WERI-Rb-1 (cell line): ENCODE data around the gene ATP8B3.

ENCODE experiments used
- DNase-seq: peaks from one replicate; pipeline ENCODE4 v3.0.0-alpha.2; 2020
- H3K27ac ChIP-seq: fragments of 250-450 bp; sonication (Bioruptor Pico); 2 replicates; pipeline ENCODE4 v1.5.1; 2020; ENCODE audit warnings: mild to moderate bottlenecking, moderate library complexity
- H3K27me3 ChIP-seq: fragments of 250-450 bp; sonication (Bioruptor Pico); 2 replicates; pipeline ENCODE4 v1.5.1; 2021; ENCODE audit warnings: mild to moderate bottlenecking, low read depth, moderate library complexity; ENCODE audit not compliant: insufficient read depth, severe bottlenecking
- H3K36me3 ChIP-seq: fragments of 250-450 bp; sonication (Bioruptor Pico); 2 replicates; pipeline ENCODE4 v1.5.1; 2020; ENCODE audit warnings: mild to moderate bottlenecking, moderate library complexity
- H3K4me3 ChIP-seq: 2 replicates; pipeline ENCODE4 v1.5.1; 2011; ENCODE audit warnings: low read depth, mild to moderate bottlenecking, control low read depth, low read length
- H3K9me3 ChIP-seq: fragments of 250-450 bp; sonication (Bioruptor Pico); 2 replicates; pipeline ENCODE4 v1.5.1; 2021; ENCODE audit warnings: mild to moderate bottlenecking, moderate library complexity; ENCODE audit not compliant: severe bottlenecking
- TF ChIP-seq, protein P1 (sequence below): IDR thresholded peaks from 2 replicates; pipeline ENCODE4 v1.5.1; 2011; ENCODE audit warnings: low read depth, mild to moderate bottlenecking, control low read depth, inconsistent platforms, low read length

ATP8B3 gene

DNA sequence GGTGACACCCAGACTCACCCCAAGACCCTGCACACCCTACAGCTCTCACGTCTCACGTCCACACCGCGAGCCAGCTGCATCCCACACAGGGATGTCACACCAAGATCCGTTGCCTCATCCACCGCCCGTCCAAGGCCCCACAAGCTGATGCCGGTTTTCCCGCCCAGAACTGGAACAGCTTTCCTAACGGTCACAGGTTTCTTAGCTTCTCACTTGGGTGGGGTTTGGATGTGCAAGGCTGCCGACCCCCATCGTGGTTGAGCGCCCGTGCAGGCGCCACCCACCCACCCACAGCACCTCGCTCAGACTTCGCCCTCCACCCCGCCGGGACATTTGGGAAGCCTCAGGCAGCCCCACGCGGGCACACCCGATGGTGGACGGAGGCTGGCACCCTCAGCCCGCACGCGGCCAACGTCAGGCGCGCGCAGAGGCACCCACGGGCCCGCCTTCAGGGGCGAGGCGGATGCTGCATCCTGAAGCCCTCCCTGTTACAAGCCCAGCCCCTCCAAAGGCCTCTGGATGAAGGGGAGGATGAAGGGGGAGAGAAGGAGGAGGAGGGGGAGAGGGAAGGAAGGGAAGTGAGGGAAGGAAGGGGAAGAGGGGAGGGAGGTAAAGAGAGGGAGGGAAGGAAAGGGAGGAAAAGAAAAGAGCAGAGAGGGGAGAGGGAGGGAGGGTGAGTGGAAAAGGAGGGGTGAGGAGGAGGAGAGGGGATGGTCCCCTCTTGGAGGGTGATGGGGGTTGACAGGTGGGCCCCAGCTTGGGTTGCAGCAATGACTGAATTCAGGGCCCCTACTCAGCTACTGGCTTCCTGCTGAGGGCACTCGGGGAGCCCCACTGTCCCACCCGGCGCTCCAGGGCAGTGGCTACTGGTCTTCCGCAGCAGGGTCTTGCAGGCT lies 45.9 kb downstream of the ATP8B3 start:
- no peaks in the 10 kb centered on the region for H3K36me3 ChIP-seq
- H3K27ac ChIP-seq, result no peak overlapping the region
- no peak overlapping the region for H3K4me3 ChIP-seq
- no peak for DNase-seq
- peaks cover 13% of the 10 kb centered on the region for H3K9me3 ChIP-seq
- TF ChIP-seq, protein P1, sequence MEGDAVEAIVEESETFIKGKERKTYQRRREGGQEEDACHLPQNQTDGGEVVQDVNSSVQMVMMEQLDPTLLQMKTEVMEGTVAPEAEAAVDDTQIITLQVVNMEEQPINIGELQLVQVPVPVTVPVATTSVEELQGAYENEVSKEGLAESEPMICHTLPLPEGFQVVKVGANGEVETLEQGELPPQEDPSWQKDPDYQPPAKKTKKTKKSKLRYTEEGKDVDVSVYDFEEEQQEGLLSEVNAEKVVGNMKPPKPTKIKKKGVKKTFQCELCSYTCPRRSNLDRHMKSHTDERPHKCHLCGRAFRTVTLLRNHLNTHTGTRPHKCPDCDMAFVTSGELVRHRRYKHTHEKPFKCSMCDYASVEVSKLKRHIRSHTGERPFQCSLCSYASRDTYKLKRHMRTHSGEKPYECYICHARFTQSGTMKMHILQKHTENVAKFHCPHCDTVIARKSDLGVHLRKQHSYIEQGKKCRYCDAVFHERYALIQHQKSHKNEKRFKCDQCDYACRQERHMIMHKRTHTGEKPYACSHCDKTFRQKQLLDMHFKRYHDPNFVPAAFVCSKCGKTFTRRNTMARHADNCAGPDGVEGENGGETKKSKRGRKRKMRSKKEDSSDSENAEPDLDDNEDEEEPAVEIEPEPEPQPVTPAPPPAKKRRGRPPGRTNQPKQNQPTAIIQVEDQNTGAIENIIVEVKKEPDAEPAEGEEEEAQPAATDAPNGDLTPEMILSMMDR, result no peak
- peaks cover 89% of the 10 kb centered on the region for H3K27me3 ChIP-seq

DNA sequence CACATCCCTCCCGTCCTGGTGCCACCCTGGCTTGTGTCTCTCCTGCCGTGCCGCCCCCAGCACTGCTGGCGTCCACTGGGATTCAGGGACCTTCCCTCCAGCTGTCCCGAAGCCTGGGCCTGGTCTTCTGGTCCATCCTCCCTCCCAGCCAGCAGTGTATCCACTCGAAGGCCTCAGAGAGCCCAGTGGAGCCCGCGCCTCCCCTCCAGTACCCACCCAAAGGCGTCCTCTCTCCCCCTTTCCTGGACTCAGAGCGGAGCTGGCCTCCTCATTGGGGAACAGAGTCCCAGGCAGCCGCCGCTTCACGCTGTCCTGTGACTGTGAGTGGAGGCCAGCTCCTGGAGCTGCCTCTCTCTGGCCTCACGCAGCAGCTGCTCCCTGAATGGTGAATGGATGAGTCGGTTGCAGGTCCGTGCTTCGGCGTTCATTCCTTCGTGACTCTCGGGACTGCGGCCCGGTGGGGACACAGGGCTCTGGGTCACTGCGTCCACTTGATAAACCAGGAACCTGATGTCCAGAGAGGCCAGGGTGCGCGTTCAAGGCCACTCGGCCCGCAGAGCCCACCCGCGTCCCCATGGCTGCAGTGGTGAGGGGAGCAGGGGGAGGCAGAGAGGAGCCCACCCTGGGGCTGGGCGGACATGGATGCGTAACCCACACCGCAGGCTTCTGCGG lies 46.7 kb downstream of the ATP8B3 start:
- peaks cover 91% of the 10 kb centered on the region for H3K27me3 ChIP-seq

DNA sequence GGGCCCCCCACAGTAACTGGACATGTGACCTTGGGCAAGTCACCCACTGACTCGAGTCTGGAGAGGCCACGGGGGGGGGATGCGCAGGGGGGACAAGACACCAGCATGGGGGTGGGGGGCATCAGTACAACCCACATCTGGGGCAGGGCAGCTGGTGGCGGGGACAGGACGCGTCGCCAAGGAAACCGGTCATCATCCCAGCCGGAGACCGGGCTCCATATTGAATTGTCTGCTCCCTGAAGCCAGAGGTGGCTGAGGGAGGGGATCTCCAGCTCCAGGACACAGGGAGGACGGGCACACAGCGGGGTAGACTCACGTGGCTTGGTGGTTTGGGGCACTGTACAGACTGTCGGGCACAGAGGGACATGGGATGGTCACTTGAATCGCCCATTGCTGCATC lies 47.3 kb downstream of the ATP8B3 start:
- Histone ChIP-seq H3K4me3 (no peak overlapping the region), H3K36me3 (no peaks in the 10 kb centered on the region), H3K27me3 (peaks cover 91% of the 10 kb centered on the region), H3K9me3 (no peaks in the 10 kb centered on the region), H3K27ac (no peak overlapping the region)
- TF ChIP-seq, protein P1, result no peak
- no peak for DNase-seq

More for the DNA sequence above, 46.7 kb downstream of the ATP8B3 start:
- DNase-seq, result no peak
- Histone ChIP-seq H3K9me3 (peaks cover 6% of the 10 kb centered on the region), H3K36me3 (no peaks in the 10 kb centered on the region), H3K27ac (no peak overlapping the region), H3K4me3 (no peak overlapping the region)
- TF ChIP-seq, protein P1, result no peak

DNA sequence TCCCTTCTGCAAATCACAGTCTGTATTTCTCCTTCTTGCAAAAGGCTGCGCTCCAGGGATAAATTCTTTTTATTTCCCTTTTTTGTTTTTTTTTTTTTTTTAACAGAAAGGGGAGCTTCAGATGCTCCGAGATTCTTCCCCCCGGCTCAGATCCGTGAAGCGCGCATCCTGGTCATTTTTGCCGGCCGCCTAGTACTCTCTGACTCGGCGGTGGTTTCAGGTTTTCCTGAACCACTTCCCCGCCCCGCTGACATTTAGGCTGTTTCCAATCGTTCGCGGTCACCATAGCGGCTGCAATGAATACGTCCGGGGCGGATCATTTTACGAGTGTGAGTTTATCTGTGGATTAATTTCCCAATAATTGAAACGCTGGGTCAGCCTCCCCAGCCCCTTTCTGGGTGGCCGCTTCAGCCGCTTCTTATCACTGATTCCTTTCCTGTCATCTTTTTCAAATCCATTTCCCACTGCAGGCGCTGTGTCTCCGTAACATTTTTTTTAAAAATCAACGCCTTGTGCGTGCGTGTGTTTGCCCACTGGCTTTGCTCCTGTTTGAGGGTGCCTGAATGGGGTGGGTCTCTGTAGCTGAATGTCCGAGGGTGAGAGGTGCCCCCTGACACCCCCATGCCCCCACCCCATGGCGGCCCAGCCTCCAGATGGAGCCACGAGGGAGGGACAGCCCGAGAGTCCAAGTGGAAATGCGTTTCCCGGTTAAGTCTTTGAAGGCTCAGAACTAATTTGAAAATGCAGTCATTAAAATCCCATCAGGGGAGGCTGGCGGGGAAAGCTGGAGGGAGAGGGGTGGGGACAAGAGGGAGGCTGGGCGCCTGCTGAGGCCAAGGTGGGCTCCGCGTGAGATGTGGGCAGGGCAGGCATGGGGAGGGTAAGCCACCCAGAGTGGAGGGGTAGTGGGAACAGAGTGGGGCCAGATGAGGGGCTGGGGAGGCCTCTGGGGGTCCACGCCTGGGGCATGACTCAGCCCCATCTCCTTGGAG lies 48.1 kb downstream of the ATP8B3 start:
- H3K36me3 ChIP-seq, result no peaks in the 10 kb centered on the region
- TF ChIP-seq, protein P1, result no peak
- H3K4me3 ChIP-seq, result no peak overlapping the region
- DNase-seq, result no peak
- H3K27ac ChIP-seq, result no peak overlapping the region
- peaks cover 92% of the 10 kb centered on the region for H3K27me3 ChIP-seq
- H3K9me3 ChIP-seq, result no peaks in the 10 kb centered on the region

DNA sequence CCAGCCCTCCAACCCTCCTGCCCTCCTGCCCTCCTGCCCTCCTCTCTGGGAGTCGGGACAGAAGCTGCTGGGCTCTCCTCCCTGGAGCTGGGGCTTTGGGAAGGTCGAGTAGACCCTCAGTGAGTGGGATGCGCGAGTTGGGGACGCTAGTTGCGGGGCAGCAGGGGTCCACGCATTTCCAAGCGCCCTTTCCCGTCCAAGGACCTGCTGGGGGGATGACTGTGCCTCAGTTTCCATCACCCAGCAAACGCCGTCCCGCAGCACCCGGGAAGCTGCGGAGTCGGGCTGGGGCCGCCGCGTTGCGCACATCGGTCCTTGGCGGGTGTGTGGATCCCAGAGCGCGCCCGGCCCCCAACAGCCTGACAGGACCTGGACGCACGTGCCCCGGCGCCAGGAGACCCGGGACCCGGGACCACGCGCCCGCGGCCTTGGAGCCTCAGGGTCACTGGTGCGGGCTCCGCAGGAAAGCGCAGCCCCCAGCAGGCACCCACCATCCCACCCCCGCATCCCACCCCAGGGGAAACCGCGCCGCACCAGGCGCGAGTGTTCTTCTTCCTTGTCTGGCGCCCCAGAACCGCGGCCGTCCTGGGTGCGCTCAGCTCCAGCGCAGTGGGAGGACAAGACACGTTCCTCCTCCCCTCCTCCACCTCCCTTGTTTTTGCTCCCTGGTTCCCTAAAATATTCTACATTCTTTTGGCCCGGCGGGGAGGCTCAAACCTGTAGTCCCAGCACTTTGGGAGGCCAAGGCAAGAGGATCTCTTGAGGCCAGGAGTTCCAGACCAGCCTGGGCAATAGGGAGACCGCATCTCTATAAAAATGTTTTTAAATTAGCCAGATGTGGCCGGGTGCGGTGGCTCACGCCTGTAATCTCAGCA lies 49.6 kb downstream of the ATP8B3 start:
- peaks cover 93% of the 10 kb centered on the region for H3K27me3 ChIP-seq
- no peaks in the 10 kb centered on the region for H3K9me3 ChIP-seq
- H3K27ac ChIP-seq, result no peak overlapping the region
- no peak overlapping the region for H3K4me3 ChIP-seq
- TF ChIP-seq, protein P1, result no peak
- no peak for DNase-seq
- H3K36me3 ChIP-seq, result no peaks in the 10 kb centered on the region
